ENCODE data around the gene NINL. TPM values are rescaled to one million over a fixed set of nuclear protein-coding genes. Genes with fewer than 3 reads are reported as not detected.
A peak's percentile ranks its signal among the peaks of the same experiment; 100 is the strongest.

NINL gene
- total and polyA plus RNA-seq, 2 of the 8 experiments (the other 6 are each of a cell fraction or from before 2014, with no cell fraction given): 15.3 to 30.0 TPM

- peak overlapping the region; percentile 4 to 81 (median 70); a peak in 5 of 8 replicates for H3K4me3 ChIP-seq (ENCODE audit: extremely low read depth in 1 of 4, insufficient read depth in 2 of 4, low read depth in 3 of 4, low read length in 4 of 4)
Observed at GRCh38 chr20:25408890-25409289, 176.4 kb downstream of the NINL start.

More at GRCh38 chr20:25408890-25409289, 176.4 kb downstream of the NINL start:
- Histone ChIP-seq H3K36me3 (ENCODE audit: control insufficient read depth in 2 of 4, insufficient read depth in 4 of 4, low read length in 3 of 4) (peaks cover 0 to 12% (median 5%) of the 10 kb centered on the region in 4 experiments; a peak in 4 of 8 replicates), H4K8ac (ENCODE audit: extremely low read depth, insufficient read depth, low read length) (no peak overlapping the region), H3K27me3 (replicated peaks in 1 of 4; ENCODE audit: control insufficient read depth in 3 of 4, extremely low read depth in 1 of 4, insufficient read depth in 3 of 4, low read length in 3 of 4) (no peaks in the 10 kb centered on the region), H2BK120ac (replicated peaks; ENCODE audit: low read depth, low read length) (peak overlapping the region; percentile 38), H4K91ac (replicated peaks; ENCODE audit: insufficient read length, low read length) (no peak overlapping the region), H2BK15ac (ENCODE audit: low read length) (no peak overlapping the region), H3K4me1 (replicated peaks in 1 of 4; ENCODE audit: control insufficient read depth in 3 of 4, insufficient read depth in 4 of 4, low read length in 3 of 4) (peaks cover 0 to 8% (median 2%) of the 10 kb centered on the region in 4 experiments; a peak in 2 of 7 replicates), H4K5ac (ENCODE audit: insufficient read length, low read depth, low read length) (no peak overlapping the region), H3K4me2 (ENCODE audit: insufficient read depth in 1 of 2, low read depth in 2 of 2, low read length in 2 of 2) (peak overlapping the region; percentile 71 to 82), H3K27ac (ENCODE audit: low read depth, low read length) (no peak overlapping the region), H4K20me1 (replicated peaks in 1 of 2; ENCODE audit: control insufficient read depth in 1 of 2, insufficient read depth in 2 of 2, low read length in 2 of 2) (peaks cover 2 to 10% of the 10 kb centered on the region in 2 experiments), H2BK12ac (ENCODE audit: low read depth, low read length) (no peak overlapping the region), H2BK5ac (ENCODE audit: low read depth, low read length) (no peak overlapping the region), H3K79me2 (ENCODE audit: control insufficient read depth in 1 of 2, insufficient read depth in 2 of 2, low read length in 2 of 2) (peaks cover 15 to 50% of the 10 kb centered on the region in 2 experiments), H3K23me2 (ENCODE audit: low read depth, low read length) (peaks cover 2% of the 10 kb centered on the region; the same call in 1 of the 2 replicates), H3K9ac (replicated peaks in 1 of 4; ENCODE audit: extremely low read depth in 1 of 4, low read depth in 3 of 4, low read length in 3 of 4) (no peak overlapping the region; a peak in 1 of 7 replicates), H3K4ac (replicated peaks; ENCODE audit: insufficient read length, low read depth, low read length) (peak overlapping the region; percentile 60), H3K56ac (replicated peaks; ENCODE audit: insufficient read length, low read depth, low read length) (peak overlapping the region; percentile 60), H3K18ac (ENCODE audit: extremely low read depth, low read length) (no peak overlapping the region), H2AFZ (ENCODE audit: low read length) (no peak overlapping the region), H3K9me3 (ENCODE audit: insufficient read depth in 2 of 2, low read depth in 1 of 2, low read length in 1 of 2) (no peaks in the 10 kb centered on the region; a peak in 1 of 4 replicates), H3K23ac (ENCODE audit: insufficient read length) (no peak overlapping the region), H3K14ac (ENCODE audit: insufficient read length) (no peak overlapping the region), H2AK5ac (ENCODE audit: low read depth, low read length) (no peak overlapping the region), H3K79me1 (ENCODE audit: low read depth, low read length) (peaks cover 16% of the 10 kb centered on the region), H2BK20ac (ENCODE audit: low read length) (no peak overlapping the region)
- CTCF ChIA-PET (ENCODE audit: partially characterized antibody): interaction anchor here (0.7 to 4.6 kb wide), 5 partner anchors 10 to 413 kb away, joined by 3 to 37 read pairs (median 3); no protein-coding TSS in a partner anchor
- FAIRE-seq (no peak), DNase-seq (ENCODE audit: low read depth in 1 of 2, low spot score in 2 of 2) (no peak)
- POLR2A ChIA-PET (ENCODE audit: partially characterized antibody): interaction anchor here (0.6 to 4.5 kb wide), 12 partner anchors 10 to 161 kb away, joined by 3 to 42 read pairs (median 7); partner anchors contain the start of gene PYGB
- TF ChIP-seq SIN3A (conservative IDR thresholded peaks at IDR 0.05 in 1 of 2, IDR thresholded peaks at IDR 0.05 in 1 of 2; ENCODE audit: low read depth in 1 of 2, low read length in 2 of 2) (no peak), USF2 (IDR thresholded peaks at IDR 0.05; ENCODE audit: low read length) (peak; percentile 36; the same call in 1 of the 2 replicates), CHD2 (IDR thresholded peaks at IDR 0.05; ENCODE audit: low read length) (no peak), TAF7 (optimal IDR thresholded peaks at IDR 0.05; ENCODE audit: borderline replicate concordance, low read depth, low read length) (no peak), ASH2L (IDR thresholded peaks at IDR 0.05; ENCODE audit: low read length) (no peak), TCF12 (IDR thresholded peaks at IDR 0.05; ENCODE audit: low read depth, low read length) (no peak)
- 93 to 100% methylated on average over 1 to 5 of the region's 5 CpGs for WGBS, 2 experiments (ENCODE audit: extremely low coverage in 1 of 2, insufficient coverage in 1 of 2, insufficient read length in 1 of 2, insufficient replicate concordance in 2 of 2, low coverage in 1 of 2, low lambda C conversion rate in 2 of 2, missing lambda C conversion rate in 1 of 2)
